CD4-positive, alpha-beta T cell treated with Interleukin-21 for 1 hour (primary cell): ENCODE data around the gene PIP4K2A.
A peak's percentile ranks its signal among the peaks of the same experiment; 100 is the strongest.
"Not testable (repeated sequence)": the region's sequence is repeated elsewhere in the genome, so short reads cannot be mapped to it uniquely, and the experiment has no call there.

Source experiments
- DNase-seq: peaks from one replicate; pipeline ENCODE4 v3.0.0-alpha.2; 2020

Gene PIP4K2A

GRCh38 chr10:22718659-22719058 is 4.3 kb upstream of the PIP4K2A start:
- not testable (repeated sequence) for DNase-seq

DNA sequence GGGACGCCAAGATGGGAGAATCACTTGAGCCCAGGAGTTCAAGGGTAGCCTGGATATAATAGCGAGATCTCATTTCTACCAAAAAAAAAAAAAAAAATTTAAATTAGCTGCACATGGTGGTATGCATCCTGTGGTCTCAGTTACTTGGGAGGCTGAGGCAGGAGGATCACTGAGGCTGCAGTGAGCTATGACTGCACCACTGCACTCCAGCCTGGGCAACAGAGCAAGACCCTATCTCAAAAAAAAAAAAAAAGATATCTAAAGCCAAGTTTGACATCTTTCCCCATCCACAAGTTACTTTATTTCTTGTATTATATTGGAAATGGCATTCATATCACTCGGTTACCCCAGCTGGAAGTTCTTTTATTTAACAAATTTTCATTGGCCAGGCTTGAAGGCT is 3.4 kb upstream of the PIP4K2A start:
- no peak for DNase-seq

DNA sequence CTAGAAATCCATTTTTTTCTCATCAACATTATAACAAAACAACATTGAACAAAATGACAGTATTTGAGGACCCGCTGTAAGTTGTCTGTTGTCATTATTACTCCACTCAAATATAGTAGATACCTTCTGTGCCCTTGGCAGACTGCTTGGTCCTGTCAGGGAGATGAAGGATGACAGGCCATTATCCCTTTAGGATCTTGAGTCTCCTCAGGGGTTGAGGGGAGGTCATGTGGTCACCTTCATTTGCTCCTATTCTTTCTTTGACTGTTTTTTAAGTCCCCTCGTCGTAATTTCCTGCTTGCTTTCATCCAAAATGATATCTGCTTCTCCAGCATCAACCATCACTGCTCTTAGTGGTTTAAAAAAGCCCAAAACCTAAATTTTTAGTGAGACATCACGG is 2.6 kb upstream of the PIP4K2A start:
- DNase-seq, result no peak

DNA sequence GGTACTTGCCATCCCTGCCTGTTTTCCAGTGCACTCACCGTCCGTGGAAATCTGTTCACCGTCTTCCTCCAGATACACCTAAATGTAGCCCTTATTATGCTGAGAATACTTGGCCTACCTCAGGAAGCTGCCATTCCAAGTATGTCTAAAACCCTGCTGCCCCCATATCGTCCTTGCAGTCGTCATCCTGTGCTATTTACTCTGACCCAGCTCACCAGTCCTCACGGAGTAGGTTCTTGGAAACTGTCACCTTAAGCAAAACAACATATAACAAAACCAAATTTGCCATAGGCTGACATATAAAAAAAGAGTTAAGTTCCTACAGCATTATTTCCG is 880 bp upstream of the PIP4K2A start:
- DNase-seq, result no peak

DNA sequence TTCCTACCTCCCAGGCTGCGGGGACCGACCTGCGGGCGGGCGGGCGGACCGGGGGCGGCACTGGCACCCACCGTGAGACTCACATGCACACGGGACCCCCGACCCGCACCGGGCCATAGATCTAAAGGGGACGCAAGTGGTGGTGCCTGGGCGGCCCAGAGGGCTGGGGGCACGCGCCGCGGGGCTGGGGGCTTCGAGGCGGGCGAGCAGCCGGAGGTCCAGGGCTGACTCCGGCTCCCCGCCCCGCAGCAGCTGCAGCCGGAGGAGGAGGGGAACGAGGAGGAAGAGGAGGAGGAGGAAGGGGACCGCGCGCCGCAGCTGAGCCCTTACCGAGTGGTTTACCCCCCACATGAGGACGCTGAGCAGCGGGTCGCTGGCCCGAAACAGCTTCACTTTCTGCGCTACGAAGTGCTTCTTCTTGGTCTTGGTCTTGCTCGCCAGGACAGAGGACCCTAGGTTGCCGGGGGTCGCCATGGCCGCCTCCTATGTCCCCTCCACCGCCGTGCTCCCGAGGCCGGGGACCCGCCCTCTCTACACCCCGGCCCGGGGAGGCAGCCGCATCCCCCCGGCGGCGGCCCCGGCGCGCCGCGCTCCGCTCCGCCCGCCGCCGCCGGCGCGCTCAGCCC is 412 bp downstream of the PIP4K2A start:
- peak; percentile 40 for DNase-seq

GRCh38 chr10:22712956-22713852 is 1.2 kb downstream of the PIP4K2A start:
- peak; percentile 42 for DNase-seq

DNA sequence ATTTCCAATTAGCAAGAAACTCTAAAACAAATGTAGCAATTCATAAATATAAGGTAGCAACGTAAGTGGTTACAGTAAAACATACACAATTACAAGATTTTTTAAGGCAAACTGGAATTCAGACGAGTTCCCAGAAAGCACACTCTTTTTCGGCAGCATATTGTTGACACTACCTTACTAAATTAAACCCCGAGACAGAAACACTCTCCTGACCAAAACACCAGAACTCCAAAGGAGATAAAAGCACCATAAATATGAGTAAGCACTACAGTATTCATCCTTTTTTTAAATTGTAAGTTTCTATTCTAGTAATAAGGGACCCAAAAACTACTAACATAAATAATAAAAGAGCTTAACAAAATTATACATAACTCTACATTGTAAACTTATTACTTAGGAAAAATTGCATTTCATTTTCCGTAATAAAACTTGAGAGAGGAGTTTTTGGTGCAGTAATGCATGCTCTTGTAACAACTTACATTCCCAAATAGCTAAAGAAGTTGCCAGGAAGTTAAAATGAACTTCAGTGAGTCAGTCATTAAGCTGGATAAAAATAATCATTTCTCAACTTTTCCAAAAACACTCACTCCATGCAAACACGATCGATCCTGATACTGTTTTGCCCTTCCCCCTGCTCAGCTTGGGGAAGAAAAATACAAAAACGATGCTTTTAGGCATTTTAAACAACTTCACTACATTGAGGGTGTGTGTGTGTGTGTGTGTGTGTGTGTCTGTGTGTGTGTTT is 2.0 kb downstream of the PIP4K2A start:
- no peak for DNase-seq

- no peak for DNase-seq
Measured at GRCh38 chr10:22711373-22711772, 3.0 kb downstream of the PIP4K2A start.

- DNase-seq, result no peak
Measured at GRCh38 chr10:22710139-22710745, 4.1 kb downstream of the PIP4K2A start.

- no peak for DNase-seq
Measured at GRCh38 chr10:22708772-22709171, 5.6 kb downstream of the PIP4K2A start.

- DNase-seq, result no peak
Measured at GRCh38 chr10:22705527-22705926, 8.9 kb downstream of the PIP4K2A start.

- no peak for DNase-seq
Measured at GRCh38 chr10:22704942-22705341, 9.4 kb downstream of the PIP4K2A start.

DNA sequence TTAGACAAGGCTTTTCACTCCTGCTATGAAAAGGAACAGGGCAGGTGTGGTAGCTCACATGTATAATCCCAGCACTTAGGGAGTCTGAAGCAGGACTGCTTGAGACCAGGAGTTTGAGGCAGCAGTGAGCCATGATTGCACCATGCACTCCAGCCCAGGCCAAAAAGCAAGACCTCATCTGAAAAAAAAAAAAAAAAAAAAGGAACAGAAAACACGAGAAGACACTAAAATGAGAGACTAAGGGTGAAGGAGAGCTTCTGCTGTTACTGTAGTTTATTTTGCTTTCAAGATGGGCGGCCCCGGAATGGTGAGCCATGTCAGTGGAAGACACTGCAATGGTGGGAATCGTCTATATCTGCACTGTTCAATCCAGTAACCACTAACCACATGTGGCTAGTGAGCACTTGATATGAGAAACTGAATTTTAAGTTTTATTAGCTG is 9.9 kb downstream of the PIP4K2A start:
- DNase-seq, result no peak

DNA sequence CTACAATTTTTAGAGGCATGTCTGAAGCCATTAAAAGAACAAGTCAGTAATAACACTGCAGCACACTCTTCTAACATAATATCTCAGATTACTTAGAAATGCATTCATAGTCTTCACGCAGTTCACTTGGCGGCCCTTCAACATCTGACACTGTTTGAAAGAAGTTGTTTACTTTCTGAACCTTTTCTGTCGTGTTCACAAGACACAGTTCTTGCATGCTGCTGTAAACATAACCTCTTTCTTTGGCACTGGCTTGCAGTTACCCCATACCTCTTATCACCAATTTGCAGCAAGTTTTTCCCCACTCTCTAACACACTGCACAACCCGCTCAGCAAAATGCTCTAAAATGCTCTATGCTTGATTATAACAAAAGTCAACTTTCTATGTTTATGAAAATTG is 12.0 kb downstream of the PIP4K2A start:
- no peak for DNase-seq

- DNase-seq, result no peak
Measured at GRCh38 chr10:22701132-22701826, 13.1 kb downstream of the PIP4K2A start.

DNA sequence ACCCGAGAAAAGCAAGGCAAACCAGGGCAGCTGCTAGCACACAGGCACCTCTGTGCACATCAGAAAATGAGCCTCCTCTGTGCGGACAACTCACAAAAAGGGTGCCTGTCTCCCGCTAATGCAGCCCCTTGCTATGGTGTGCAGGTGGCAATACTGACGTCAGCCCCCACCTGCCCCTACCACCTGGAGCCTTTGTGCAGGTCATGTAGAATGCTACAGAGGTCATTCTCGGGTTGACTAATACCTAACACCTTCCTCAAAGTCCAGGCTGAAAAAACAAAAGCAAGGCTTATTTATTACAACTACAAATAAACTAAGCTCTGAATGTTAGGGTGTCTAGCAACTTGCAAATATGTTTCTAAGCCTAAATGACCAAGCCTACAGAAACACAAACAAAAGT is 13.9 kb downstream of the PIP4K2A start:
- DNase-seq, result no peak

- DNase-seq, result no peak
Measured at GRCh38 chr10:22699976-22700375, 14.4 kb downstream of the PIP4K2A start.

GRCh38 chr10:22698941-22699440 is 15.4 kb downstream of the PIP4K2A start:
- DNase-seq, result no peak

DNA sequence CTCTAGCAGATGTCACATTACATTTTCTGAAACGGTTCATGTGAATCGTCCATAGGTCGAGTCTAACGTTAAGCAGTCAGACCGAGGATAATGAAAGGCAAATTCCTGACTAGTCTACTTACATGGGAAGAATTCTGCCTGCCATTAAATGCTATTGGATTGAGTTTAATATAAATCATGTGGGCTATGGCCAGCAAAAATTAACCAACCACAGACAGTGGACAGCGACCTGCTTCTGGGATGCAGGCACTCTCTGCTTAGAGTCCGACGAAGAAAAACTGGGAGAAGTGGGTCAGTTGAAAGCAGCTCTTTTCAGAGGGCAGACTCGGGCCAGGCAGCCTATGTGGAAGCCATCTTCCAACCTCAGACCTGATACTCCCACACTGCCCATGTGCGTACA is 16.6 kb downstream of the PIP4K2A start:
- no peak for DNase-seq

DNA sequence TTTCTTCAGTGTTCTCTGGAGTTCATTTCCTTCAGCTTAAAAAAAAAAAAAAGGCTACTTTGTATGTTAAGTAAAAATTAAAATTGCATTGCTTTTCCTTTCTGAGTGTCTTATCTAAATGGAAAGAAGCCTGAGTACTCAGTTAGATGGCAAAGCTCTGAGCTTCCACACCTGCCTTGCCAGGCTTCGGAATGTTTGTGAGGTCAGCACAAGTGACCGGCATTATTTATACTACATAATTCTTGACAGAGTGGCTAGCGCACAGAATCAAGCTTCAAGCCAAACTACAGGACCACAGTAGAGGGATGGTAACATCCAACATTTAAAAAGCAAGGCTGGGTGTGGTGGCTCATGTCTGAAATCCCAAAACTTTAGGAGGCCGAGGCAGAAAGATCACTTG is 17.3 kb downstream of the PIP4K2A start:
- DNase-seq, result no peak

GRCh38 chr10:22693860-22694259 is 20.5 kb downstream of the PIP4K2A start:
- no peak for DNase-seq

- no peak for DNase-seq
Measured at GRCh38 chr10:22693371-22693784, 21.0 kb downstream of the PIP4K2A start.
